Ramos (cell line): Measurements from ENCODE around the gene F11.
"Not testable (repeated sequence)": the region's sequence is repeated elsewhere in the genome, so short reads cannot be mapped to it uniquely, and the experiment has no call there.

Experiments
- in situ Hi-C: fragments of 300-500 bp; cut with MboI; formaldehyde crosslinking; loops from one replicate; pipeline ENCODE4 v1.14.3; 2022; ENCODE audit warnings: low sequenced_read_pairs; ENCODE audit not compliant: unreplicated experiment

F11 gene

DNA sequence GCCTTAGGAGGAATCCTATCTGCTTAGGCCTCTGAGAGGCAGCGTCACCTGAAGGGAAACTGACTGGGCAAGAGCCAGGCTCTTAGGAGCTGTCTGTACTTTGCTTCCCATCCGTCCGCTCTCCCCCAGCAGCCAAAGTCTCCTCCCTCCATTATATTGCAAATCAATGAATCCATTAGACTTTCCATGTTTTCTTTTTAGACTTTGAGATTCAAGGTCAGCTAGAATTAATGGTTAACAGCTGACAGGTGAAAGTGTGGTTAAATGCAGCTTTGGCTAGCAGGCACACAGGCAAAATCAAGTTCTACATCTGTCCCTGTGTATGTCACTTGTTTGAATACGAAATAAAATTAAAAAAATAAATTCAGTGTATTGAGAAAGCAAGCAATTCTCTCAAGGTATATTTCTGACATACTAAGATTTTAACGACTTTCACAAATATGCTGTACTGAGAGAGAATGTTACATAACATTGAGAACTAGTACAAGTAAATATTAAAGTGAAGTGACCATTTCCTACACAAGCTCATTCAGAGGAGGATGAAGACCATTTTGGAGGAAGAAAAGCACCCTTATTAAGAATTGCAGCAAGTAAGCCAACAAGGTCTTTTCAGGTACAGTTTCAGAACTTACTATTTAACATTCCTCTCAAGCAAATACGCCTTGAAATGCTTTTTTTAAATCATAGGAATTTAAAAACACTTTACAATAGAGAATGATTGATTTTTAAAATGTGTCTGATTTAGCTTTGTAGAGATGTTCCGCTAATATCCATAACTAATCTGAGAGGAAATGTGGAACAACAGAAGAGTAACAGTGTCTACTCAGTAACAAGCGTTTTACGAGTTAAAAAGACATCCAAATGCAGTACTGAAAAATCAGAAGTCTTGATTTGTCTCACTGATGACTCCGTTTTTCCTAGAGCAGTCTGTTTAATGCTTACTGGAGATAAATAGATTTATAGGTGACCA is at the start of gene F11:
Gene F11 (plus strand): TSS at position 507 of the 970 bp plus-strand sequence. CDS start 948 bp downstream, outside the sequence.
- in situ Hi-C loops: no loop called here

DNA sequence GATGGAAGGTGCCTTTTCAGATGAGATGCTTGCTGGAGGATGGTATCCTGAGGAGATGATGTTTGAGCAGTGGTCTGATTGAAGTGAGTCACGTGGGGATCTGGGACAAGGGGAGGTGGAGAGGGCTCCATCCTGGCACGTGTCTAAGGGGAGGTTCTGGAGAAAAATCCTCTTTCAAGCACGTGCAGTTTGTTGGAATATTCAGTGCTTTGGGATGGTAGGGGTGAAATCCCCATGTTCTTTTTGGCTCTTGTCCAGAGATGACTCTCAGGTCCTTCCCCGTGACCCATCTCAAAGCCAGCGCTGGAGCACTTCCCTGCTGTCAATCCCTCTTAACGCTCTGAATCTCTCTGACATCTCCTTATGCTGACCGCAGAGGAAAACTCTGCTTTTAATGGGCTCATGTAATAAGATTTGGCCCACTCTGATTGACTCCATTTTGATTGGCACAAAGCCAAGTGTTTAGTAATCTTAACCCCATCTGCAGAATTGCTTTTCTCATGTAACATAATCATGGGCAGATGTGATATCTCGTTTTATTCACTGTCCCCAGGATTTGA is 49.4 kb upstream of the F11 start:
- in situ Hi-C loops: no loop called here

DNA sequence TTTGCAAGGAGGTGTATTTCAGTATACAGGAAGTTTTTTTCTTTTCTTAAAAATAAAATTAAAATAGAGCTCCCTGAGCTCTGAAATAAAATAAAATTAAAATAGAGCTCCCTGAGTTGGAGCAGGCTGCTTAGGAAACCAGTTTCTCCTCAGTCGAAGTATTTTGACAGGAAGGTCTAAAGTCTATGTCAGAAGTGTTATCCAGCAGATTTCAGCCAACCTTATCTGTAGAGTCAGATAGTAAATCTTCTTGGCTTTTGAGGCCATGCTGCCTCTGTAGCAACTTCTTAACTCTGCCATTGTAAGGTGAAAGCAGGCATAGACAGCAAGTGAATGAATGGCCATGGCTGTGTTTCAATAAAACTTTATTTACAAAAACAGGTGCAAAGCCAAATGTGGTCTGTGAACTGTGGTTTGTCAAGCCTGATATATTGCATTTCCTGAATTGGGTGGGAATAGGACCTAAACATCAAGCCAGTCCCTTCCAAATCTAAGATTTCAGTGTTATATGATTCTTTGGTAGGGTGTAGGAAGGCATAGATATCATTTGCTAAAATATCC is 48.2 kb upstream of the F11 start:
- in situ Hi-C loops: no loop called here

DNA sequence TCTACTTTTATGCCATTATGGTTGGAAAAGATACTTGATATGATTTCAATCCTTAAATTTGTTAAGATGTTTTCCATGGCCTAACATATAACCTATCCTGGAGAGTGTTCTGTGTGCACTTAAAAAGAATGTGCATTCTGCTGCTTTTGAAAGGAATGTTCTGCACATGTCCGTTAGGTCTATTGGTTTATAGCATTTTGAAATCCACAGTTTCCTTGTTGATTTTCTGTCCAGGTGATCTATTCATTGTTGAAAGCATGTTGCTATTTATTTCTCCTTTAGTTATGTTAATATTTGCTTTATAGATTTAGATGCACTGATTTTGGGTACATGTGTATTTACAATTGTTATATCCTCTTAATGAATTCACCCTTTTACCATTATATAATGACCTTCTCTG is 44.4 kb upstream of the F11 start:
- in situ Hi-C loops: no loop called here

DNA sequence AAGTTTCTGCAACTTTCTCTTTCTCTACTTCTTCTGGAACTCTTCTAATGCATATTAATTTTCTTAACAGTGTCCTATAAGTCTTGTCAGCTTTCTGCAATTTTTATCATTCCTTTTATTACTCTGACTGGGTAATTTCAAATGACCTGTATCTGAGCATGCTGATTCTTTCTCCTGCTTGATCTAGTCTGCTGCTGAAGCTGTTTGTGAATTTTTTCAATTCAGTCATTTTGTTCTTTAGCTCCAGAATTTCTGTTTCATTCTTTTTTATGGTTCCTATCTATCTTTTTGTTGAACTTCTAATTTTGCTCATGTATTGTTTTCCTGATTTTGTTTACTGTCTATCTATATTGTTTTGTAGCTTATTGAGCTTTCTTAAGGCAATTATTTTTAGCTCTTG is 40.1 kb upstream of the F11 start:
- in situ Hi-C loops: no loop called here

DNA sequence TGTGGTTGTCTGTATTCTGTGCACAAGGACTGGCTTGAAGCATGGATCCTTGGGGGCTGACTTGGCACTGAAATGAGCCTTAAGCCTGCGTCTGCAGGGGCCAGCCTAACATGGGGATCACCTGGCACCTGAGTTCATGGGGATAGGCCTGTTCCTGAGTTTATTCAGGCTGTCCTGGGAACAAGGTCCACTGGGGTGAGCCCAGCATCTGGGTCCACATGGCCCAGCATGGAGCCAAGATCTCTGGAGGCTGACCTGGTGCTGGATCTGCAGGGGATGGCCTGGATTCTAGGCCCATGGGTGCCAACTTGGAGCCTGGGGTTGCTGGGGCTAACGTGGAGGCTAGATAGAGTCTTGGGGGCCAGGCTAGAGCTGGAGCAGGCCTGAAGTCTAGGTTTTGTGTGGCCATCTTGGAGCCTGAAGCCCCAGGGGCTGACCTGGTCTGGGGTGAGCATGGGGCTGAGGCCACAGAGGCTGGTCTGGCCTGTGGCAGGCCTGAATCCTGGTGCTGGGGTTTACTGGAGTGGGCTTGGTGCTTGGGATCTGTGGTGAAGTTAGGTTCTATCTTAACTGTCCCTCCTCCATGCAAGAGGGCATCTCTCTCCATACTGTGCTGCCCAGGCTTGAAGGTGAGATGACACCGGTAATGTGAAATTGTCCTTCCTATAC is 39.3 kb upstream of the F11 start:
- in situ Hi-C loops: no loop called here

DNA sequence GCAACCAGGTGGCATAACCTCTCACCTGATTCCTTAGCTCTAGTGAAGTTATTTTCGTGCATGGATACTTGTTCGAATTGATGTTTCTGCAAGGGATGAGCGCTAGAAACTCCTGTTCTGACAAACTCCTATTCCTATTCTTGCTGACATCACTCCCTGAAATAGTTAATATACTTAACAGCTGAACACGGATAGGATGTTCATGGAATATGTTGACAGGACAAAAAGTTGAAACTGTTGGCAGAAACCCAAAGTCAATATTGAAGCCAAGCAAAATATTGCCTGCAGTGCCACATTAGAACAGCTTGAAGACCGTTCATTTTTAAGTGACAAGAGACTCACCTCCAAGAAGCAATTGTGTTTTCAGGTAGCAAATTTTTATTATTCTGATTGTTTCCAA is 38.8 kb upstream of the F11 start, which contains the start of gene KLKB1:
Gene KLKB1 (plus strand): TSS at position 287 of the 400 bp plus-strand sequence. CDS start 689 bp downstream, outside the sequence.
- in situ Hi-C loops: no loop called here

DNA sequence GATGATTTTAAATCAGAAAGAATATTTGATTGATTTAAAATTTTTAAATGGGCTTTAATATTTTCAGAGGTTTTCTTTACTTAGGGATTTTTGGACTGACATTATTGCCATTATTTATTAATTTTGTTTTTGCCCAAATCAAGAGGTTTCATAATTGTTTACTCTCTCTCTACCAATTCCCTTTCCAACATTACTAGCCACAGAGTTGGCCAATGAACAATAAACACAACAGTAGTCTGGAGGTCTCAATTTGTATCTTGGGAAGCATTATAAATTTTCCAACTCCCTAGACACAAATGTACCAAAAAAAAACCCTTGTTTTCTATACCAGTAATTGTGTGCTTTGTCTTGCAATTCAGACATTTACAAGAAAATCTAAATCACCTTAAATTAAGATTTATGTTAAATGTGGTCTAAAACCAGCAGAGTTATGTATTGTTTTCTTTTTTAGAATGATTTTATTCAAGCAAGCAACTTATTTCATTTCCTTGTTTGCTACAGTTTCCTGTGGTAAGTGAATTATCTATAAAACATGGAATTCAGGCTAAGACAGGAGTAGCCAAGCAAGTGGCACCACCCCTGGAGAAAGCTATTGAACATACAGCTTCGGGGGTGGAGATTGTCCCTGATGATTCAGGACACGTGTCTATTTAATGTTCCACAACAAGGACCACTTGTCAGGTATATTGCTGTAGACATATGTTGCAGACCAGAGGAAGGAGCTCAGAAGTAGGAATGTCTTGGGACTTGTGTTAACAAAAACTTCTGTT is 38.1 kb upstream of the F11 start:
- in situ Hi-C loops: no loop called here

DNA sequence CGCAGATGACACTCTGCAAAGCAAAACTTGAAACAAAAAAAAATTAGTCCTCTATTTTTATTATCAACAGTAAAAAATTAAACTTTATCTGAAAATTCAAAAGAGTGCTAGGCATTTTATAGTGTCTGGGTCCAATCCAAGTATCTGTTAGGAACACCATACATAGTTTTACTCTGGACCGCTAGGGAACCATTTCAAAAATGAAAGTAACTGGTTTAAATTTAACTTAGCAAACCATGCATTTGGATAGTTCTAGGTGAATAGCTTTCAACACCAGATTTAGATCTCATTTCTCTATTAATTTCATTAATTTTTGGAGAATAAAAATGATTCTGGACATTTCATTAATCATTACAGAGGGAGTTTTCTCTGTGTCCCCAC is 37.5 kb upstream of the F11 start:
- in situ Hi-C loops: no loop called here

DNA sequence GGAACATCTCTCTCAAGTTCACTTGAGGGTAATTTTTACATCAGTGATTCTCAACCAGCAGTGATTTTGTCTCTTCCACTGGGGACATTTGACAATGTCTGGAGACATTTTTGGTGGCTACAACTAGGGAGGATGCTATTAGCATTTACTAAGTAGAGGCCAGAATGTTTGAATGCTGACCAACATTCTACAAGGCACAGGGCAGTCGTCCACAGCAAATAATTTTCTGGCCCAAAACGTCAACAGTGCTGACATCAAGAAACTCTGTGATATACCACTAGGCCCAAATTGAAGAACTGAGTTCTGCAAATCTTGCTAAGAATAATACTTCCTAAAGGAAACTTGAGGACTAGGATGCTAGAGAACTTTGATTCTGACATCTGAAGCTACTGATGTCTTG is 31.6 kb upstream of the F11 start:
- in situ Hi-C loops: no loop called here

DNA sequence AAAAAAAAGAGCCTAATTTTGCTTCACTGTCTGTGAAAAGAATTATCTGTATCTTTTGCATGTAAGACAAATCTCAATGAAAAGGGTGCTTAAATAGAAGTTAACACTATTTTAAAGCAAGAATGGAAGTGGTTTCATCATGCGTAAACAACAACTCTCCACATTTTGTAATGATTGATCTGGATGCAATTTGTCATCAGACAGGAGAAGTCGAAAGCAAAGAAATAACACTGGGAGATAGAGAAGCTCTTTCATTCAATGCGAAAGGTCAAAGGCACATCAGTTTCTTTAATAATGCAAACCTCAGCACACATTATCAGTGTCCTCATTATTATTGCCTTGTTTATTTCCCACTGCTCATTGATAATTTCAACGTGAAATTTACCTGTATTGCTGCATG is 29.9 kb upstream of the F11 start:
- in situ Hi-C loops: no loop called here

DNA sequence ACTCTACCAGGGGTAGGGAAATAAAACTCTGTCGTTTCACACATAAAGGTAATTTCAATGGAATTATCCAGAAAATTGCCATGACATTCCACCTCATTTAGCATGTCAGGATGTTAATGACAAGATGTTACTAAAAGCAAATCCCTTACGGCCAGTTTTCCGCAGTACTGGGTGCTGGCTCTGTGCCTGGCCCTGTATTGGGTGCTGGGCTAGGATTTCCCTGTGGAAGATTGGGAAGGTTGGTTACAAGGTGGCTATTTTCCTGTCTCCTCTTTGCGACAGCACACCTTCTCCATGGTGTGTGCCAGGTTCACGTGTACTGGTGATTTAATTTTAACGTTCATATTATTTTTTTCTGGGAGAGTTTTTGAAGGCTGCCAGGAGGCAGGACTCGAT is 25.5 kb upstream of the F11 start:
- in situ Hi-C loops: no loop called here

DNA sequence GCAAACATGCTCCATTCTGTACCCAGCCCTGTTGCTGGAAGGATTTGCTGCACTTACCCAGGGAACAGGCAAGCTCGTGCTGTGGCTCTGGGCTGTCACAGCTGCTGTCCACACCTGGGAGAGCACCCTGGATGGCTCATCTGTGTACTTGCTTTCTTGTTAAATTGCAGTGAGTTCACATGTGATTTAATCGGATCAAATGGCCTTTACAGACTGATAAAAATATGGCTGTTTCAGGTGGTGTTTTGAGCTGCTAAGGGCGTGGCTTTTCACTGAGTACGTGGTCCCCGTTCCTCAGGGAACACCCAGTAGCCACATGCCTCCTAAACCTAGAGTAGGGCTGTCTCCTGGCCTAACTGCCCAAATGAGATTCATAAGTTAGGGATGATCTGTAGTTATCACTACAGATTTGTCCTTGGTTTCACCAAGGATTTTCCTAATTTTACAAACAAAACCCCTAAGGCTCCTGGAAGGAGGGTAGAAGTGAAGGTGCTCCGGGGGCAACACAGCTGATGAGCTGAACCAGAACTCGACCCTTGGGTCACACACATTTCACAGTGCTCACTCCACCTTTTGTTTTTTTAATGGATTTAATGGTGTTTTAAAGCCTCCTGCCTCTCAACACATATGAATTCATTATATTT is 25.0 kb upstream of the F11 start:
- in situ Hi-C loops: no loop called here

DNA sequence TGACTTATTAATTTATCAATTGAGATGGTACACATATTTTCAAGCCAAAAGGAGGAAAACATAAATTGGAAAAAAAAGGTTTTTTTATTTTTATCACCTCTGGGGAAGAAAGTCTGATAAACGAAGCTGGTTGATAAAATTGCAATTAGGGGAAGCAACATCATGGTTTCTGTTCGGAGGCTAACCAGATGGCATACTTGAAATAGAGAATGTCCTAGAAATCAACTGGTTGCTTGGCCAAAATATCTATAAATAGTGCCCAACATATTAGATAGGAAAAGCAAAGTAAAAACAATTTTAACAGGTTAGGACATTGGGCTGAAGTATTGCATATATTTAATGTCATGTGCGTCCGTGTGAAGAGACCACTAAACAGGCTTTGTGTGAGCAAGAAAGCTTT is 24.4 kb upstream of the F11 start:
- in situ Hi-C loops: no loop called here

DNA sequence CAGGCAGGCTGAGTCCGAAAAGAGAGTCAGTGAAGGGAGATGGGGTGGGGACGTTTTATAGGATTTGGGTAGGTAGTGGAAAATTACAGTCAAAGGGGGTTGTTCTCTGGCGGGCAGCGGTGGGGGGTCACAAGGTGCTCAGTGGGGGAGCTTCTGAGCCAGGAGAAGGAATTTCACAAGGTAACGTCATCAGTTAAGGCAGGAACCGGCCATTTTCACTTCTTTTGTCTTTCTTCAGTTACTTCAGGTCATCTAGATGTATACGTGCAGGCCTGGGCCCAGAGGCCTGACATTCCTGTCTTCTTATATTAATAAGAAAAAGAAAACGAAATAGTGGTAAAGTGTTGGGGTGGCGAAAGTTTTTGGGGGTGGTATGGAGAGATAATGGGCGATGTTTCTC is 24.0 kb upstream of the F11 start:
- in situ Hi-C loops: not testable (repeated sequence)

DNA sequence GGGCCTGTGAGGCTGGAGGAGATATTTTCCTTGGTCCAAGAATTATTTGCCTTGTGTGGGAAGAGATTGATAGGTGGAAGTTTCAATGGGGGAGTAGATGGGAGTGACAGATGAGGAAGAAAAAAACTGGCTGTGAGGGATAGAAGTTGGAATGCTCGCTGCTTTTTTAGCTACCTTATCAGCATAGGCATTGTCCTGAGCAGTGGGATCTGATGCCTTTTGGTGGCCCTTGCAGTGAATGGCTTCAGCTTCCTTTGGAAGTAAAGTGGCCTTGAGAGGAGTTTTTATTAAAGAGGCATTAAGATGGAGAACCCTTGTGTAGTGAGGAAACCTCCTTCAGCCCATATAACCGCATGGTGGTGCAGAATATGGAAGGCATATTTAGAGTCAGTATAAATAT is 22.7 kb upstream of the F11 start:
- in situ Hi-C loops: no loop called here

DNA sequence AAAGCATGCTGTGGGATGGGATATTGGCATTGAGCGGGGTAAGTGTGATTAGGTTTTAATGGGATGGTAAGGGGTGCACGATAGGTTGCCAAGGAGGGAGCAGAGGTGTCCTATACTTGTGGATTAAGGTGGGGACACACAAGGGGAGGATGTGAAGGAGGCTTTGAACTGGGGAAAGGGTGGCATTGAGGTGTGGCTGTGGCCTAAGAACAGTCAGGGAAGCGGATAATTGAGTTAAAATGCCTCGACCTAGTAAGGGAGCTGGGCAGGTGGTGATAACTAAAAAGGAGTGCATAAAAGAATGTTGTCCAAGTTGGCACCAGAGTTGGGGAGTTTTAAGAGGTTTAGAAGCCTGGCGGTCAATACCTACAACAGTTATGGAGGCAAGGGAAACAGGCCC is 21.2 kb upstream of the F11 start:
- in situ Hi-C loops: no loop called here

DNA sequence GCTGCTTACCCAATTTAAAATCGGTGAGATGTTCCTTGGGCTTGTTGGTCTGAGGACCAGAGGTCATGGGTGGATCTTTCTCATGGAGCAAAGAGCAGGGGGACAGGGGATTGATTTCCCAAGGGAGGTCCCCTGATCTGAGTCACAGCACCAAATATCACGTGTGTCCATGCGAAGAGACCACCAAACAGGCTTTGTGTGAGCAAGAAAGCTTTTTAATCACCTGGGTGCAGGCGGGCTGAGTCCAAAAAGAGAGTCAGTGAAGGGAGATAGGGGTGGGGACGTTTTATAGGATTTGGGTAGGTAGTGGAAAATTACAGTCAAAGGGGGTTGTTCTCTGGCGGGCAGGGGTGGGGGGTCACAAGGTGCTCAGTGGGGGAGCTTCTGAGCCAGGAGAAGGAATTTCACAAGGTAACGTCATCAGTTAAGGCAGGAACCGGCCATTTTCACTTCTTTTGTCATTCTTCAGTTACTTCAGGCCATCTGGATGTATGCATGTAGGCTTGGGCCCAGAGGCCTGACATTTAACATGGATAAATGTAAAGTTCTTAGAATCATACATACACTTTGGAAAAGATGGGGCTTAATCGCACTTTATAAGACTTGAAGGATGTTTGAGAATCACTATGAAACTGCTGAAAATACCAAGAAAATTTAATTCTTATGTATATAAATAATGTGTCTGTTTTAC is 18.8 kb upstream of the F11 start:
- in situ Hi-C loops: not testable (repeated sequence)

DNA sequence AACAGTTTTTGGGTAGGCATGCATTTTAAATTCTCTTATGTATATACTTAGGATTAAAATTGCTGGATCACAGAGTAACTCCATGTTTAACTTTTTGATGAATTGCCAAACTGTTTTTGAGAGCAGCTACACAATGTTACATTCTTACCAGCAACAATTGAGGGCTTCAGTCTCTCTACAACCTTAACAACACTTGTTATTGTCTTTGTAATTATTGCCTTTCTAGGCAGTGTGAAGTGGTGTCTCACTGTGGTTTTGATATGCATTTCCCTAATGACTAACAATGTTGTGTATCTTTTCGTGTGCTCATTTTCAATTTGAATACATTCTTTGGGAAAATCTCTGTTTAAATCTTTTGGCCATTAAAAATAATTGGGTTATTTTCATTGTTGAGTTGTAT is 17.3 kb upstream of the F11 start:
- in situ Hi-C loops: no loop called here
